Stimulated activated CD8-positive, alpha-beta memory T cell treated with anti-CD3 and anti-CD28 coated beads, Interleukin-7, amount 100 ng/mL, for 1 hour (primary cell): ENCODE measurements around the gene SLC29A1.
"Not testable (repeated sequence)": the region's sequence is repeated elsewhere in the genome, so short reads cannot be mapped to it uniquely, and the experiment has no call there.

Experiments used
- DNase-seq, 2 donors: peaks; one replicate each; pipeline ENCODE4 v3.0.0-alpha.2; 2020; ENCODE audit warnings: low read depth in 2 of 2

SLC29A1 gene

DNA sequence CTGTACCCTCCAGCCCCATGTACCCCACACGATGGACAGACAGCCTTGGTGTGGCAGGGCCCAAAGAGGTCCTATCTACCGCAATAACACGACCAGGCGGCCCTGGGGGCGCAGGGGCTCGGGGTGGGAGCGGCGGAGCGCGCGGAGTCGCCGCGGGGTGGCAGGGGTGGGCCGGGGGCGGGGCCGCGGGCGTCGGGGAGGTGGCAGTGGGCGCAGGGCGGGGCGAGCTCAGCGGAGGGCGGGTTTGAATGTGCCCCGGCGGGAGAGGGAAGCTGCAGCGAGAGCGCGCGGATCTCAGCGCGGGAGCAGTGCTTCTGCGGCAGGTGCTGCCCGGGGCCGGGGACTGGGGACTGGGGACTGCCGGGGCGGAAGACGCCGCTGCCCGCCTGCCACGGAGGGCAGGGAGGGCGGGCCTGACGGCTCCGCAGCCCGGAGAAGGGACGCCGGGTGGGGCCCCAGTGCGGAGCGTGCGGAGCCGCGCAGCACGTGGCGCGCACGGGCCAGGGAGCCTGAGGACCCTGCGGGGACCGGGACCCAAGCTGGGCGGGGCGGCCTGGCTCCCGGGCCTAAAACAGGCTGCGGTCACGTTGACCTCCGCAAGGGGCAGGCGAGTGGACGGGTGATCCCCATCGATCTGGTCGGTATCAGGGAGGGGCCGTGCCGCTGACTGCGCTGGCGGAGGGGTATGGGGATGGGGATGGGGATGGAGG is at the start of gene SLC29A1:
Gene SLC29A1 (plus strand): TSS at position 277 of the 710 bp plus-strand sequence. CDS start 3,719 bp downstream, outside the sequence.
- DNase-seq: peak; percentile 59 to 64

DNA sequence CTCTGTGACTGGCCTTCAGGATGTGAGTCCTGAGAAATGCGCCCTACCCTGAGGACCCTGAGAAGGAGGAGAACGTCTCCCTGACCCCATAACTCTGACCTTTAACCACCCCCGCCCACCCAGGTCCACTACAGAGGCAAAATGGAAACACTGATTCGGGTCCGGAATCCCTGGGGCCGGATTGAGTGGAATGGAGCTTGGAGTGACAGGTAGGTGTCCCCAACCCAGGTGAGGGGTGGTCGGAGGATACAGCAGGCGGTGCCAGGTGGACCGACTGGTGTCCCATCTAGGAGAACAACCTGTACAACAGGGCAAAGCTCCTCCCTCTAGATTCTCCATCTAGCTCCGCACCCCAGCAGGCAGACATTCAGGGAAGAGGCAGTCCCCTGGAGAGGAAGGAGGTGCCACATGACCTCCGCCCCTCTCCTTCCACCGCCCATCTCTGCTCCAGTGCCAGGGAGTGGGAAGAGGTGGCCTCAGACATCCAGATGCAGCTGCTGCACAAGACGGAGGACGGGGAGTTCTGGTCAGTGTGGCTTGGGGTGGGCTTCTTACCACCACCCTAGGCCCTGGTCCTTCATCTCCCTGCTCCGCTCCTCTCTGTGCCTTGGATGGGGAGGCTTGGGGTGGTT is 47.1 kb upstream of the SLC29A1 start:
- no peak for DNase-seq

DNA sequence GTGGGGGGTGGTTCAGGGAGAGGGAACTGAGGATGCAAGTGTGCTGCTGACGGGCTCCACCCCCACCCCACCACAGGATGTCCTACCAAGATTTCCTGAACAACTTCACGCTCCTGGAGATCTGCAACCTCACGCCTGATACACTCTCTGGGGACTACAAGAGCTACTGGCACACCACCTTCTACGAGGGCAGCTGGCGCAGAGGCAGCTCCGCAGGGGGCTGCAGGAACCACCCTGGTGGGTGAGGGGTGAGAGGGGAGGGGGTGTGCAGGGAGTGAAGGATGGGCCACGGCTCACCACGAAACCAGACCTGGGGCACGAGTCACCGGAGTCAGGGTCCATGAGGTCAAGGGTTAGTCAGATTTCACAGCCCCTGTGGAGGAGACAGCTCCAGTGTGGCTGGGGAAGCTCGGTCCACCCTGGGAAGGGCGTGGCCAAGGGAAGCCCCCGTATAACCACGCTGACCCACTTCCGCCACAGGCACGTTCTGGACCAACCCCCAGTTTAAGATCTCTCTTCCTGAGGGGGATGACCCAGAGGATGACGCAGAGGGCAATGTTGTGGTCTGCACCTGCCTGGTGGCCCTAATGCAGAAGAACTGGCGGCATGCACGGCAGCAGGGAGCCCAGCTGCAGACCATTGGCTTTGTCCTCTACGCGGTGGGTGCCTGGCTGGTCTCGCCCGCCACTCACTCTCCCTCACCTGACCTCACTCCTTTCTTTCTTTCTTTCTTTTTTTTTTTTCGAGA is 46.5 kb upstream of the SLC29A1 start:
- no peak for DNase-seq

DNA sequence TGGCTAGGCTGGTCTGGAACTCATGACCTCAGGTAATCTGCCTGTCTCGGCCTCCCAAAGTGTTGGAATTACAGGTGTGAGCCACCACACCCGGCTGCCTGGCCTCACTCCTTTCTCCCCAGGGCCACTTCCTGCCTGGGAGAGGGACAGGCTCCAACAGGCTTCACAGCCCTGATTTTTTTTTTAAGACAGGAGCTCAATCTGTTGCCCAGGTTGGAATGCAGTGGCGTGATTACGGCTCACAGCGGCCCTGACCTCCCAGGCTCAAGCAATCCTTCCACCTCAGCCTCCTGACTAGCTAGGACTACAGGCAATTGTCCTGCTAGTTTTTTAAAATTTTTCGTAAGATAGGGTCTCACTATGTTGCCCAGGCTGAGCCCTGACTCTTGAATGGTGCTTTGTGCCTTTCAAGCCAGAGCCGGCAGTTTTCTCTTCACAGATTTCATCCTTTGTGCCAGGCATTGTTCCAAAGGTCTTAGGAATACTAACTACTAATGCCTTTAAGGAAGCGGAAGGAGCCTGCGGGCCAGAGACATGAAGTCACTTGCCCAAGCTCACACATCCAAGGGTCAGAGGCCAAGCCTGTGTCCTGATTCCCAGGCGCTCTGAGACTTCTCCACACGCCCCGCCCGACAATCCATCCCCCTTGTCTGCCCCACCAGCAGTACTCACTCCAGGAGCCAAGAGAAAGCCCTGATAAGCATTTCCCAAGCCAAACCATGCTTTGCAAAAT is 45.5 kb upstream of the SLC29A1 start:
- DNase-seq: no peak

DNA sequence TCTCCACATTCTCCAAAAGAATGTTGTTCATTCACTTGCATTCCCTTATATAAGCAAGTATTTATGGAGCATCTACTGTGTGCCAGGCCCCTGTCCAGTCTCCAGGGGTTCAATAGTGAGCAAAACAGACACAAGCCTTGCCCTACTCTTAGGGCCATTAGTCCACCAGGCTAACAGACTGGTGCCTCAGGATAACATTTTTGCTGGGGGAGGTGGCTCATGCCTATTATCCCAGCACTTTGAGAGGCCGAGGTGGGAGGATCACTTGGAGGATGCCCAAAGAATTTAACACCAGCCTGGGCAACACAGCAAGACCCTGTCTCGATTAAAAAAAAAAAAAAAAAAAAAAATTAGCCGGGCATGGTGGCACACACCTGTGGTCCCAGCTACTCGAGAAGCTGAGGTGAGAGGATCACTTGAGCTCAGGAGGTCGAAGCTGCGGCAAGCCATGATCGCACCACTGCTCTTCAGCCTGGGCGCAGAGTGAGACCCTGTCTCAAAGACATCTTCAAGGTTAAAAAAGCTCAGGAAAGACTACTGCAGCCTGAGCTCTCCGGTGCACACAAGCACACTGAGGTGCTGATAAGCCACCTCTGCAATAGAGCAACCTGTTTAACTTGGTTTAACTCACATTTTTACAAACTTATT is 44.8 kb upstream of the SLC29A1 start:
- DNase-seq: no peak

DNA sequence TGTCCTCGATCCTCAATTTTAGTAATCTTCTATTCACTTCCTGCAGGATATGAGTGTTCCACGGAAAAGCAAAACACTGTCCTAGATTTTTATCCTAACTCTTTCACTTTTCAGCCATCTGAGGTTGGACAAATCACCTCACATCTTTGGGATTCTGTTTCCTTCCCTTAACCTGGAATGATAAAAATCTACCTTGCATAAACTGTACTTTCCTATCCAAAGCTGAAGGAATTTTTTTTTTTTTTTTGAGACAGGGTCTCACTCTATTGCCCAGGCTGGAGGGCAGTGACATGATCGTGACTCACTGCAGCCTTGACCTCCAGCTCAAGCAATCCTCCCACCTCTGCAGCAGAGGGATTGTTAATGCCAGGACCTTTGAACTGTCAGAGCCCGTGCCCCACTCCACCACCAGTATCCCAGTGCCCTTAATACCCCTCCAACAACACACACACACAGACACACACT is 44.3 kb upstream of the SLC29A1 start:
- DNase-seq: no peak

DNA sequence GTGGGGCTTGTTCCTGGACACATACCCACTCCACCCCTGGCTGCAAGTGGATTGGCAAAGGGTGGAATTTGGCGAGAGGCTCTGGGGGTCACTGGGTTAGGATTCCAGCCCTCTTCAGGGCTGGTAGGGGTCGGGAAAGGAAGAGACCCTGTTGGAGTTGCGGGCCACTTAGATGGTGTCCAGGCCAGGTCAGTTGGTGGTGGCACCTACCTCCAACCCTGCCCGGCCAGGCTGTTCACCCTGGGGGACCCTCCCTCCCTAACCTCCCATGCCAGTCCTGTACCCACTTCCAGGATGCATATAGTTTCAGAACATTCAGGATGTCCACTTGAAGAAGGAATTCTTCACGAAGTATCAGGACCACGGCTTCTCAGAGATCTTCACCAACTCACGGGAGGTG is 43.7 kb upstream of the SLC29A1 start:
- no peak for DNase-seq

DNA sequence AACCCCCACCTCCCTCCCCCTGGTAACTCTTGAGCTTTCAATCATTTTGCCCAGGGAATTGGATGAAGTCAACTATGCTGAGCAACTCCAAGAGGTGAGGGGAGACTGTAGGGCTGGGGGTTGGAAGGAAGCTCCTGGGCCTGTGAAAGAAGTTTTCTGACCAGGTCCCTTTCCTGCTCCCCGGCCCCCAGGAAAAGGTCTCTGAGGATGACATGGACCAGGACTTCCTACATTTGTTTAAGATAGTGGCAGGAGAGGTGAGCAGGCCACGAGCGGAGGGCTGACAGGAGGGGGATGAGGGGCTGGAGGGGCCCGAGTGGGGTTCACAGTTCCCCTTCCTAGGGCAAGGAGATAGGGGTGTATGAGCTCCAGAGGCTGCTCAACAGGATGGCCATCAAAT is 43.0 kb upstream of the SLC29A1 start:
- no peak for DNase-seq

DNA sequence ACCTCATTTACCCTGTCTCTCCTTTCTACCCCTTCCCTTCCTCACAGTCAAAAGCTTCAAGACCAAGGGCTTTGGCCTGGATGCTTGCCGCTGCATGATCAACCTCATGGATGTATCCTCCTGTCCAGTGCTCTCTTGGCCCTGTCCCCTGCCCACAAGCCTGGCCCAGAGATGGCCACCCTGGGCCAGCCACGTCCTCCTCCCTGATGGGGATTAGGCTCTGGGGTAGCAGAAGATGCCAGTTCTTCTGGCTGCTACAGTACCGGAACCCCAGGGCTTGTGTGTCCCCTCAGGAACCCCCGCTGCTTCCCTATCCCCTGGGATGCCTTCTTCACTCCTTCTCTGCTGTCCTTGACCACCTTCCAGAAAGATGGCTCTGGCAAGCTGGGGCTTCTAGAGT is 42.5 kb upstream of the SLC29A1 start:
- no peak for DNase-seq

DNA sequence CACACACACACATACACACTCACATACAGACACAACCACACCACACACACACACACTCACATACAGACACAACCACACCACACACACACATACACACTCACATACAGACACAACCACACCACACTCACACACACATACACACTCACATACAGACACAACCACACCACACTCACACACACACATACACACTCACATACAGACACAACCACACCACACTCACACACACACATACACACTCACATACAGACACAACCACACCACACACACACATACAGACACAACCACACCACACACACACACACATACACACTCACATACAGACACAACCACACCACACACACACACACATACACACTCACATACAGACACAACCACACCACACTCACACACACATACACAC is 41.6 kb upstream of the SLC29A1 start:
- DNase-seq: not testable (repeated sequence)

DNA sequence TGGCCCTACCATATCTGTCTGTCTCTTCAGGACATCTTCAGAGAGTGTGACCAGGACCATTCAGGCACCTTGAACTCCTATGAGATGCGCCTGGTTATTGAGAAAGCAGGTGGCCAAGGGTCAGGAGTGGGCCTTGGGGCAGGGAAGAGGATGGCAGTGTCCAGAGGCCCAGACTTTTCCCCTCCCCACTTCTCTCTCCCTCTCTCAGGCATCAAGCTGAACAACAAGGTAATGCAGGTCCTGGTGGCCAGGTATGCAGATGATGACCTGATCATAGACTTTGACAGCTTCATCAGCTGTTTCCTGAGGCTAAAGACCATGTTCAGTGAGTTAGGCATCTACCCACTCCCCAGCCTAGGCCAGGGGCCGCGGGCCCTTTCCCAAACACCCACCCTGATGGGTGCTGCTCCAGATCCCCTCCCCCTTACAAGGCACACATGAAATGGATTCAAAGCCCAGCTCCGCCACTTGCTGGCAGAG is 40.4 kb upstream of the SLC29A1 start:
- no peak for DNase-seq

DNA sequence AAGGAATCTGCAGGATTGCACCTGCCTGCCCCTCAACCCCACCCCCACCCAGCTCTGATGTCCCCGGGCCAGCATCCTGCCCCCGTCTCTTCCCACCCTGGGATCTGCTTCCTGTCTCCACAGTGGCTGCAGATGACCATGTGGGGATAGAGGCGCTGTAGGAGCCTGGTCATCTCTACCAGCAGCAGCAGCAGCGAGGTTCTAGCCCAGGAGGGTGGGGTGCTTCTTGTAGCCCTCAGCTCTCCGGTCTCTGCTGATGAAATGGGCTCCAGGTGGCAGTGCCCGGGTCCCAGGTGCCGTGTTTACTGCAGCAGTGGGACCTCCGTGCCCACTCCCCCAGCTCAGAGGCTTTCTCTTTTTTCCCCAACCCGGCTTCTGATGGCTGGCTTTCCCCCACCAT is 39.6 kb upstream of the SLC29A1 start:
- DNase-seq: no peak

DNA sequence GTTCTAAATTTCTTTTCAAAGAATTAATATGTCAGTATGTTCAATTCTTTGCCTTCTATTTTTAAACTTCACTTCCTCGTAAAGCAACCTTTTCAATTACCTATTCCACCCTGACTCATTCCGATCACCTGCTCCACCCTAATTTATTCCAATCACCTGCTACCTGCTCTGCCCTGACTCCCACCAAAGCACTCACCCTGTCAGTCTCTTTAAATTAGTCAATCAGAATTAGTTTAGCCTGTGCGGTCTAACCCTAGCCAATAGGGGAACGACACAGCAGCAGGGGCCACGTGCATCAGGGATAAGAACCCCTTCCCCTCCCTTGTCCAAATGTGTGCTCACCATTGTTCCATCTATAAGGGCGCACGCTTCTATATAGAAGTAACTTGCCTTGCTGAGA is 38.0 kb upstream of the SLC29A1 start:
- not testable (repeated sequence) for DNase-seq

DNA sequence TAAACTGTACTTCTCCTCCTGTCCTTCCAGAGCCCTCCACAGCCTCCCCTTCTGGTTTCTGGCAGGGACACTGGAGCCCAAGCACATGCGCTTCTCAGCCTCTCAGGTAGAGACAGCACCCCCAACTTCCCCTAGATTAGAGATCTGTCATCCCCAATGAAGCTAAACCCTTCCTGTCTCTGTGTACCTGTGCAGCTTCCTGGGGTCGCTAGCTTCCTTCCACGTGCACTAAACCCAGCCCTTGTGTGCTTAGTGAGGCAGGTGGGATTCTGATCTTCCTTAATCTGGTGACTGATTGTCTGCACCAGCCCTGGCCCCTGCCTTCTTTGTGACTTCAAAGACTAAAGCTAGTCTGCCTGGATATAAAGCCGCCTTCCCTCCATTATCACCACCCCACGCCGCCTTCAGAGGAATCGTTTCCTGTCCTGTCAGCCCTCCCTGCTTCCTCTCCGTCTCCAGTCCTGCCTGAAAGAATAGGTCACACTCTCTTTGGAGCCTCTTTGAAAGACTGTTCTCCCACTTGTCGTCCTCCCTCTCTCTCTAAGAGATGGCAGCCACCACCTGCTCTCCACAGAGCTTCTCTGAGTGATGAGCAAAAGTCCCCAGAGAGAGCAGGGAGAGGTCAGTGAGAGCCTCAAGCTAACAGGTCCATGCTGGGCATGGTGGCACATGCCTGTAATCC is 37.3 kb upstream of the SLC29A1 start:
- no peak for DNase-seq

DNA sequence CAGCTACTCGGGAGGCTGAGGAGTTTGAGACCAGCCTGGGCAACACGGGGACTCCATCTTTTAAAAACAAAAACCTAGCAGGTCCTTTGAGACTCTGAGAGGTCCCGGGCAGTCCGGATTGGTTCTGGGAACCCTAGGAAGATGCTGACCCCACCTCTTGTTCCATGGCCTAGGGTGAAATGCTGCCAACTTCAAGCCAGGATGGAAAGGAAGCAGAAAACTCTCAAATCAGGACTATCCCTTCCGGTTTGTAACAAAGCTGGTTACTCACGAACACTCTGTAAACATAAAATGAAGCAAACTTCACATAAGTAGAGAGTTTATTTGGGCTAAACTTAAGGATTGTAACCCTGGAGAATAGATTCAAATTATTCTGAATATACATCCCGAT is 36.8 kb upstream of the SLC29A1 start:
- no peak for DNase-seq

DNA sequence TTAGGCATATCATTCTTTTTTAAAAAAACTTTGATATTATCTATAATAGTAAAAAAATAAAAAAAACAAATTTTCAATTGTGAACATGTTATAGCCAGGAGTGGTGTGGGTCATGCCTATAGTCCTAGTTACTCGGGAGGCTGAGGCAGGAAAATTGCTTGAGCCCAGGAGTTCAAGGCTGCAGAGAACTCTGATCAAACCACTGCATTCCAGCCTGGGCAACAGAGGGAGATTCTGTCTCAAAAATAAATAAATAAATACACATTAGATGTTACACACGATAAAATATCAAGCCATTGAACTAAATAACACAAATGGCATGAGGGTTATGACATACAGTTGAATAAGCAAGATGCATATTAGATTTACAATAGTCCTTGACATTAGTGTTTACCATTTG is 34.6 kb upstream of the SLC29A1 start:
- DNase-seq: no peak

DNA sequence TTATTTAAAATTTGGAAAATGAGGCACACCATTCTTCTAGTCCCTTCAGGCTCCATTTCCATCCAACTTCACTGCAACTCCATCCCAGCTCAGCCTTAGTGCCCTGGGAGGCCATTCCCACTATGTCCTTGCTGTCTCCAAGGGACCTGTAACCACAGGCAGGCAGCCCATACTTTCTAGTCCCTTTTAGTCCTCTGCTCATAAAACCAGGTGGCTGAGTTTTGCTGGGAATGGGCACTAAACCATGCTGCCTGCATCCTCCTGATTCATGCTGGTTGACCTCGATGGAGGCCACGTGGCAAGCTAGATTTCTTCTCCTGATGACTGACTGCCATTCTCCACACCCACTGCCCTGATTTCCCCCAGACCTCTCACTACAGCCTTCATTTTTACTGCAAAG is 34.1 kb upstream of the SLC29A1 start:
- DNase-seq: no peak

DNA sequence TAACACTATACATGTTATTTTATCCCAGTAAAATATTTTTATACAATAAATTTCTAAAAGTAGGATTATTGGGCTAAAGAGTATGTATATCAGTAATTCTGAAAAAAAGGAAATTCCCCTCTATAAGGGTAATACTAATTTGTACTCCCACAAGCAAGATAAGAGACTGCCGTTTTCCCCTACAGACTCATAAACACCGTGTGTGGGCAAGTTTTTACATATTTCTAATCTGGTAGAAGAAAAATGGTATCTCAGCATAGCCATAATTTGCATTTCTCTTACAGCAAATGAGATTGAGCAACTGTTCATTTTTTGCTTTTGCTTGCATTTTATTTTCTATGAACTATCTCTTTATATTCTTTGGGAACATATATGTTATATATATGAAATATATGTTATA is 32.7 kb upstream of the SLC29A1 start:
- DNase-seq: no peak

DNA sequence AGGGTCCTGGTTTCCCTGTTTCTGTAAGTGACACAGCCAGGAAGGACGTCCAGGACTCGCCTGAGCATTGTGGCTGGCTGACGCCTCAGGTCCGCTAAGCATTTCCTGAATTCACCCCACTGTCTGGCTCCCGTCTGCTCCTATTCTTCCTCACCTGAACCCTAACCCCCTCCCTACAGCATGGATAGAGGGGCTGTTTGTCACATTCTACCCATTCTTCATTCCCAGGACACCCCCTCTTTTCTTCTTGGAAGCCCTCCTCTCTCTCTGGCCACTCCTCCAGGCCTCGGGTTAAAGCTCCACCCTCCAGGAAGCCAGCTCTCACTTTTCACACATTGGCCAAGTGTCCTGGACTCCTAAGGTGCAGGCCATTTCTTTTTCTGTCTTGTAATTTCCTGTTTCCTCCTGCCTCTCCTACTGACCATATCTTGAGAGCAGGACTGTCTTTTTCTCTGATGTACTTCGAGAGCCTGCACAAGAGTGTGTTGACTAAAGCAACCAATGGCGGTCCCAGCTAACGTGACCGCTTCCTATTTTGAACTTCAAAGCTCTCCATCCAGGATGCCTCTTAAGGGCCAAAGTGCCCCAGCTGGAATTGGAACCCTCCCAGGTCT is 30.9 kb upstream of the SLC29A1 start:
- no peak for DNase-seq

DNA sequence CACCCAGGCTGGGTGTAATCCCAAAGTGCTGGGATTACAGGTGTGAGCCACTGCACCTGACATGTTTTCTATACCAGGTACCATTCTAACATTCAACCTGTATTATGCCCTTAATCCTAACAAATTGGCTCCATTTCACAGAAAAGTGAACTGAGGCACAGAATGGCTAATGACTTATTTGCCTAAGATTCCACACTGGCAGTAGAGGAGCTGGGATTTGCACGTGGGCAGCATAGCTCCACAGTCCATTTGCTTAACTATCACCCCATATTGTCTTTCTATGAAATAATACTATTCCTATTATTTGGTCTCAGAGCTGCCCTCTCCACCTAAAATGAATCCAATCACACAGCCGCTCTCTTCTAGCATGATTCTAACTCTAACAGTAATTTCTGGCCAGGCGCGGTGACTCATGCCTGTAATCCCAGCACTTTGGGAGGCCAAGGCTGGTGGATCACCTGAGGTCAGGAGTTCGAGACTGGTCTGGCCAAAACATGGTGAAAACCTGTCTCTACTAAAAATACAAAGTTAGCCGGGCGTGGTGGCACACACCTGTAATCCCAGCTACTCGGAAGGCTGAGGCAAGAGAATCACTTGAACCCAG is 30.0 kb upstream of the SLC29A1 start:
- no peak for DNase-seq
